Measurements from ENCODE around the gene DACH2.

DNA sequence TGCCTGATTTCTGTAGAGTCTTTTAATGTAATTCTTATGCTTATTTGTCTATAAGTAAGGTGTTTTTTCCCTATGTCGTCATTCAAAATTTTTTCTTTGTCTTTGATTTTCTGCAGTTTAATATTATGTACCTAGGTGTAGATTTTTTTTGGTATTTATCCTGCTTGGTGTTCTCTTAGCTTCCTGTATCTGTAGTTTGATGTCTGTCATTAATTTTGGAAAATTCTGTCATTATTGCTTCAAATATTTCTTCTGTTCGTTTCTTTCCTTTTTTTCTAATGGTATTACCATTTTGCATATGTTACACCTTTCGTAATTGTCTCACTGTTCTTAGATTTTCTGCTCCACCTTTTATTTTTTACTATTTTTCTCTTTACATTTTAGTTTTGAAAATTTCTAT, 696.9 kb downstream of the DACH2 start:
- no peak for TF ChIP-seq POLR2A (IDR thresholded peaks at IDR 0.05)
- TF ChIP-seq, protein P1, sequence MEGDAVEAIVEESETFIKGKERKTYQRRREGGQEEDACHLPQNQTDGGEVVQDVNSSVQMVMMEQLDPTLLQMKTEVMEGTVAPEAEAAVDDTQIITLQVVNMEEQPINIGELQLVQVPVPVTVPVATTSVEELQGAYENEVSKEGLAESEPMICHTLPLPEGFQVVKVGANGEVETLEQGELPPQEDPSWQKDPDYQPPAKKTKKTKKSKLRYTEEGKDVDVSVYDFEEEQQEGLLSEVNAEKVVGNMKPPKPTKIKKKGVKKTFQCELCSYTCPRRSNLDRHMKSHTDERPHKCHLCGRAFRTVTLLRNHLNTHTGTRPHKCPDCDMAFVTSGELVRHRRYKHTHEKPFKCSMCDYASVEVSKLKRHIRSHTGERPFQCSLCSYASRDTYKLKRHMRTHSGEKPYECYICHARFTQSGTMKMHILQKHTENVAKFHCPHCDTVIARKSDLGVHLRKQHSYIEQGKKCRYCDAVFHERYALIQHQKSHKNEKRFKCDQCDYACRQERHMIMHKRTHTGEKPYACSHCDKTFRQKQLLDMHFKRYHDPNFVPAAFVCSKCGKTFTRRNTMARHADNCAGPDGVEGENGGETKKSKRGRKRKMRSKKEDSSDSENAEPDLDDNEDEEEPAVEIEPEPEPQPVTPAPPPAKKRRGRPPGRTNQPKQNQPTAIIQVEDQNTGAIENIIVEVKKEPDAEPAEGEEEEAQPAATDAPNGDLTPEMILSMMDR (IDR thresholded peaks at IDR 0.05 in 4 of 5, conservative IDR thresholded peaks at IDR 0.05 in 1 of 5), result no peak
